Mucosa of descending colon (tissue), 3 donors: Measurements from ENCODE around the gene ARAP2. TPM values are rescaled to one million over a fixed set of nuclear protein-coding genes. Genes with fewer than 3 reads are reported as not detected.

Source experiments
- ATAC-seq: fragments of 200-7000 bp; cut with Tn5 transposase; one replicate; pipeline ENCODE4 v1.9.1; 2020; ENCODE audit warnings: mild to moderate bottlenecking, moderate library complexity
- DNase-seq, 3 donors: peaks; one replicate each; pipeline ENCODE4 v3.0.0-alpha.2; 2020
- H3K36me3 ChIP-seq: fragments of 200-600 bp; one replicate; pipeline ENCODE4 v1.8.0; 2021; ENCODE audit warnings: low read depth, mild to moderate bottlenecking
- H3K4me1 ChIP-seq: fragments of 200-600 bp; one replicate; pipeline ENCODE4 v1.8.0; 2021; ENCODE audit warnings: low read depth, mild to moderate bottlenecking
- H3K4me3 ChIP-seq: fragments of 200-600 bp; one replicate; pipeline ENCODE4 v1.8.0; 2021; ENCODE audit warnings: mild to moderate bottlenecking
- H3K9me3 ChIP-seq: fragments of 200-600 bp; one replicate; pipeline ENCODE4 v1.8.0; 2021; ENCODE audit warnings: mild to moderate bottlenecking
- intact Hi-C, 2 donors: fragments of 100-400 bp; cut with DNase I in 1 of 2; cut with micrococcal nuclease in 1 of 2; formaldehyde crosslinking; loops; one replicate each; pipeline versions ENCODE4 v1.11.0 to v1.11.1; 2022; cut with DNase I, micrococcal nuclease
- total RNA-seq, 3 donors: library from RNA; stranded (reverse); fragmentation: NEBNext Ultra II Directional in 2 of 3; extraction: Animal tissue kit (Norgen Biotek cat#: 25700) in 2 of 3; gene quantifications; one replicate each; pipeline versions ENCODE4 v1.2.1 to v1.2.4, GENCODE V29; 2021 to 2023
- TF ChIP-seq, protein P1 (sequence below): fragments of 200-600 bp; IDR thresholded peaks from one replicate; pipeline ENCODE4 v1.8.0; 2022; ENCODE audit warnings: antibody characterized with exemption, mild to moderate bottlenecking
- donor health status: DM: no; HTN: no; CAD: no; lungs with moderate emphysema.
- donor health status: DM: no; HTN: no; CAD: no.
- donor health status: DM: no; HTN: yes; CAD: no.

Gene ARAP2
- total RNA-seq, 3 donors from 2014 or later = 21.7 to 27.9 (median 22.5) TPM

GRCh38 chr4:36285784-36286480, 41.6 kb upstream of the ARAP2 start:
- Histone ChIP-seq H3K9me3 (no peaks in the 10 kb centered on the region), H3K36me3 (no peaks in the 10 kb centered on the region), H3K4me3 (no peak overlapping the region), H3K4me1 (no peaks in the 10 kb centered on the region)
- peak; percentile 94 for ATAC-seq
- intact Hi-C loops = no loop called here
- peak in 1 of 3 donors; percentile 38 for DNase-seq
- TF ChIP-seq, protein P1, sequence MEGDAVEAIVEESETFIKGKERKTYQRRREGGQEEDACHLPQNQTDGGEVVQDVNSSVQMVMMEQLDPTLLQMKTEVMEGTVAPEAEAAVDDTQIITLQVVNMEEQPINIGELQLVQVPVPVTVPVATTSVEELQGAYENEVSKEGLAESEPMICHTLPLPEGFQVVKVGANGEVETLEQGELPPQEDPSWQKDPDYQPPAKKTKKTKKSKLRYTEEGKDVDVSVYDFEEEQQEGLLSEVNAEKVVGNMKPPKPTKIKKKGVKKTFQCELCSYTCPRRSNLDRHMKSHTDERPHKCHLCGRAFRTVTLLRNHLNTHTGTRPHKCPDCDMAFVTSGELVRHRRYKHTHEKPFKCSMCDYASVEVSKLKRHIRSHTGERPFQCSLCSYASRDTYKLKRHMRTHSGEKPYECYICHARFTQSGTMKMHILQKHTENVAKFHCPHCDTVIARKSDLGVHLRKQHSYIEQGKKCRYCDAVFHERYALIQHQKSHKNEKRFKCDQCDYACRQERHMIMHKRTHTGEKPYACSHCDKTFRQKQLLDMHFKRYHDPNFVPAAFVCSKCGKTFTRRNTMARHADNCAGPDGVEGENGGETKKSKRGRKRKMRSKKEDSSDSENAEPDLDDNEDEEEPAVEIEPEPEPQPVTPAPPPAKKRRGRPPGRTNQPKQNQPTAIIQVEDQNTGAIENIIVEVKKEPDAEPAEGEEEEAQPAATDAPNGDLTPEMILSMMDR = no peak

DNA sequence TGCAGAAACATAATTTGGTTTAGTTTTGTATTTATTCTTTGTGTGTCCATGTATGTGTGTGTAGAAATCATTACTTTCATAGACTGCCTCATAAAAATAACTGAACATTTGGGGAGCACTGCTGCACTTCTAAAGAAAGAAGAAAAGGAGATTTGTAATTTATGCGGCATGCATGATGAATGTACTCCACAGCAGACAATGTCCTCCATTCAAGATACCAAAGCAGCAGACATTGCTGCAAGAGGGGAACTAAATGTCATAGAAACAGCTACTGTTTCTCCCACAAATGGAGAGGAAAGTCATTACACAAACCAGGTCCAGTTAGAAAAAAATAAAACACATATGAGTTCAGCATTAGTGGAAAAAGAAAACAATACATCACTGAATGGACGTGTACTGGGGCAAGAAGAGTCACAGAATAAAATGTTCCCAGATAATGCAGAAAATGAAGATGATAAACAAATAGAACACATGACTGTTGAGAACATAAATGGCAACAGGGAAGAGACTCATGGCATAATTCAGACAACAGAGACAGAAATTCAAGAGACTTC, 39.7 kb upstream of the ARAP2 start:
- Histone ChIP-seq H3K4me1 (no peaks in the 10 kb centered on the region), H3K36me3 (no peaks in the 10 kb centered on the region), H3K9me3 (no peaks in the 10 kb centered on the region), H3K4me3 (no peak overlapping the region)
- ATAC-seq (no peak), DNase-seq (no peak)
- intact Hi-C loops = no loop called here
- TF ChIP-seq, protein P1 = no peak

- no peak overlapping the region for H3K4me3 ChIP-seq
- no peaks in the 10 kb centered on the region for H3K36me3 ChIP-seq
- no peaks in the 10 kb centered on the region for H3K9me3 ChIP-seq
- intact Hi-C loops = no loop called here
- TF ChIP-seq, protein P1 = no peak
- H3K4me1 ChIP-seq = no peaks in the 10 kb centered on the region
- DNase-seq = no peak
- ATAC-seq = no peak
Observed at GRCh38 chr4:36282503-36283030, 38.3 kb upstream of the ARAP2 start.

- DNase-seq = no peak
- Histone ChIP-seq H3K4me3 (no peak within 1 kb of the TSS), H3K9me3 (no peaks in the 10 kb centered on the region), H3K36me3 (no peaks in the 10 kb centered on the region), H3K4me1 (no peaks in the 10 kb centered on the region)
- TF ChIP-seq, protein P1 = no peak
- ATAC-seq = peak; percentile 27
- intact Hi-C loops = no loop called here
Observed at GRCh38 chr4:36281384-36282106, 37.2 kb upstream of the ARAP2 start, which contains the start of gene DTHD1. Gene DTHD1 (plus strand): TSS chr4:36281616. CDS start chr4:36281759, 143 bp downstream.

GRCh38 chr4:36280555-36280954, 36.2 kb upstream of the ARAP2 start:
- Histone ChIP-seq H3K4me3 (no peak overlapping the region), H3K9me3 (no peaks in the 10 kb centered on the region), H3K36me3 (no peaks in the 10 kb centered on the region), H3K4me1 (no peaks in the 10 kb centered on the region)
- peak; percentile 26 for ATAC-seq
- TF ChIP-seq, protein P1 = no peak
- intact Hi-C loops = no loop called here
- DNase-seq = no peak
